SK-N-SH treated with all-trans-retinoic acid at 6 μM for 48 hours (cell line): ENCODE measurements around the gene TOP1.

Experiments
- ARNTL ChIP-seq: fragments of 450-650 bp; formaldehyde crosslinking; IDR thresholded peaks from 2 replicates; pipeline ENCODE4 v1.5.0; 2020; ENCODE audit warnings: low read depth, mild to moderate bottlenecking, moderate library complexity, borderline replicate concordance
- ESRRG ChIP-seq: fragments of 250-450 bp; sonication (Bioruptor Pico); IDR thresholded peaks from 2 replicates; pipeline ENCODE4 v1.6.1; 2021; ENCODE audit warnings: mild to moderate bottlenecking
- ISL1 ChIP-seq: fragments of 250-450 bp; sonication (Bioruptor Pico); IDR thresholded peaks from 2 replicates; pipeline ENCODE4 v2.1.2; 2022; ENCODE audit warnings: mild to moderate bottlenecking, moderate library complexity
- PATZ1 ChIP-seq: fragments of 250-450 bp; sonication (Bioruptor Pico); IDR thresholded peaks from 2 replicates; pipeline ENCODE4 v1.8.0; 2020; ENCODE audit warnings: mild to moderate bottlenecking, moderate library complexity, borderline replicate concordance
- POU6F1 ChIP-seq: fragments of 250-450 bp; sonication (Bioruptor Pico); IDR thresholded peaks from 2 replicates; pipeline ENCODE4 v1.8.0; 2021; ENCODE audit warnings: low read depth, mild to moderate bottlenecking, moderate library complexity, borderline replicate concordance
- PPARA ChIP-seq: fragments of 250-450 bp; sonication (Bioruptor Pico); IDR thresholded peaks from 2 replicates; pipeline ENCODE4 v1.5.0; 2020; ENCODE audit warnings: mild to moderate bottlenecking, borderline replicate concordance

- TF ChIP-seq PATZ1 (CRISPR knock-in tag) (no peak), POU6F1 (CRISPR knock-in tag) (no peak), ESRRG (CRISPR knock-in tag) (no peak), ISL1 (CRISPR knock-in tag) (no peak), ARNTL (CRISPR knock-in tag) (no peak), PPARA (no peak)
Measured at GRCh38 chr20:41148942-41149341, 120.3 kb downstream of the TOP1 start.
